ENCODE data around the gene RPS4Y2. TPM values are rescaled to one million over a fixed set of nuclear protein-coding genes. Genes with fewer than 3 reads are reported as not detected.
A peak's percentile ranks its signal among the peaks of the same experiment; 100 is the strongest.

RPS4Y2 gene
- total and polyA plus RNA-seq, 2 donors (not counting 1 experiment from before 2014, with no cell fraction given) = 0.49 TPM; not detected in 1

DNA sequence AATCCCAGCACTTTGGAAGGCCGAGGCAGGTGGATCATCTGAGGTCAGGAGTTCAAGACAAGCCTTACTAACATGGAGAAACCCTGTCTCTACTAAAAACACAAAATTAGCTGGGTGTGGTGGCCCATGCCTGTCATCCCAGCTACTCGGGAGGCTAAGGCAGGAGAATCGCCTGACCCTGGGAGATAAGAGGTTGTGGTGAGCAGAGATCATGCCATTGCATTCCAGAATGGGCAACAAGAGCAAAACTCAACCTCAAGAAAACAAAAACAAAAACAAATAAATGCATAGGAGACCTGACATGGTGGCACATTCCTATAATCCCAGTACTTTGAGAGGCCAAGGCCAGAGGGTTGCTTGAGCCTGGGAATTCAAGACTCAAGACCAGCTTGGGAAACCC lies 16.1 kb upstream of the RPS4Y2 start:
- ChIA-PET CTCF (interaction anchor here (0.9 to 2.8 kb wide), 8 partner anchors 16 to 351 kb away, joined by 3 to 11 read pairs (median 6); no protein-coding TSS in a partner anchor), POLR2A (no interaction called here)
- no peaks in the 10 kb centered on the region for H3K27me3 Mint-ChIP-seq
- Histone ChIP-seq H3K4me1 (ENCODE audit: control insufficient read depth in 2 of 2, insufficient read depth in 2 of 2, low read length in 2 of 2) (peaks cover 0 to 53% of the 10 kb centered on the region in 2 donors), H2AFZ (ENCODE audit: insufficient read depth, low read depth, low read length, poor library complexity, severe bottlenecking) (no peak overlapping the region), H3K27me3 (replicated peaks in 1 of 4; ENCODE audit: control extremely low read depth in 1 of 4, control insufficient read depth in 3 of 4, insufficient read depth in 4 of 4, low read length in 3 of 4) (no peaks in the 10 kb centered on the region), H3K79me2 (ENCODE audit: control insufficient read depth, insufficient read depth, low read length) (no peaks in the 10 kb centered on the region), H3K27ac (ENCODE audit: low read length in 2 of 2) (no peak overlapping the region), H3K4me3 (ENCODE audit: control extremely low read depth in 1 of 5, extremely low read depth in 1 of 5, insufficient read depth in 1 of 5, low read depth in 2 of 5, low read length in 4 of 5) (no peak overlapping the region), H3K9me3 (ENCODE audit: control extremely low read depth in 1 of 3, control insufficient read depth in 2 of 3, insufficient read depth in 1 of 3, low read length in 2 of 3) (peaks cover 0 to 3% (median 0%) of the 10 kb centered on the region in 3 donors), H3K4me2 (replicated peaks; ENCODE audit: low read depth, low read length, poor library complexity, severe bottlenecking) (no peak overlapping the region), H3K9ac (ENCODE audit: low read length) (no peak overlapping the region), H3K36me3 (replicated peaks in 1 of 2; ENCODE audit: control extremely low read depth in 1 of 2, control insufficient read depth in 1 of 2, extremely low read depth in 1 of 2, insufficient read depth in 2 of 2, low read length in 1 of 2) (no peaks in the 10 kb centered on the region), H4K20me1 (ENCODE audit: control insufficient read depth, insufficient read depth, low read length, poor library complexity, severe bottlenecking) (no peaks in the 10 kb centered on the region)
- no peak for TF ChIP-seq EZH2 (IDR thresholded peaks at IDR 0.05; ENCODE audit: borderline replicate concordance, insufficient read depth, low read depth, low read length, poor library complexity, severe bottlenecking)
- TF ChIP-seq, protein P1, sequence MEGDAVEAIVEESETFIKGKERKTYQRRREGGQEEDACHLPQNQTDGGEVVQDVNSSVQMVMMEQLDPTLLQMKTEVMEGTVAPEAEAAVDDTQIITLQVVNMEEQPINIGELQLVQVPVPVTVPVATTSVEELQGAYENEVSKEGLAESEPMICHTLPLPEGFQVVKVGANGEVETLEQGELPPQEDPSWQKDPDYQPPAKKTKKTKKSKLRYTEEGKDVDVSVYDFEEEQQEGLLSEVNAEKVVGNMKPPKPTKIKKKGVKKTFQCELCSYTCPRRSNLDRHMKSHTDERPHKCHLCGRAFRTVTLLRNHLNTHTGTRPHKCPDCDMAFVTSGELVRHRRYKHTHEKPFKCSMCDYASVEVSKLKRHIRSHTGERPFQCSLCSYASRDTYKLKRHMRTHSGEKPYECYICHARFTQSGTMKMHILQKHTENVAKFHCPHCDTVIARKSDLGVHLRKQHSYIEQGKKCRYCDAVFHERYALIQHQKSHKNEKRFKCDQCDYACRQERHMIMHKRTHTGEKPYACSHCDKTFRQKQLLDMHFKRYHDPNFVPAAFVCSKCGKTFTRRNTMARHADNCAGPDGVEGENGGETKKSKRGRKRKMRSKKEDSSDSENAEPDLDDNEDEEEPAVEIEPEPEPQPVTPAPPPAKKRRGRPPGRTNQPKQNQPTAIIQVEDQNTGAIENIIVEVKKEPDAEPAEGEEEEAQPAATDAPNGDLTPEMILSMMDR (IDR thresholded peaks at IDR 0.05) = no peak
- ATAC-seq (ENCODE audit: low read depth) = no peak
- intact Hi-C loops (cut with micrococcal nuclease) = loop anchor here (1.0 to 5.0 kb wide), 4 partner anchors 91 to 1308 kb away; no protein-coding TSS in a partner anchor
- WGBS (ENCODE audit: insufficient coverage) = no CpG with 5 or more reads among the region's 3 CpGs
- no peaks in the 10 kb centered on the region for H3K9me3 Mint-ChIP-seq (ENCODE audit: insufficient read depth)
- DNase-seq = no peak
- H3K4me1 Mint-ChIP-seq = peaks cover 55% of the 10 kb centered on the region
- no peak overlapping the region for H3K4me3 Mint-ChIP-seq
- peak overlapping the region; percentile 3 for H3K27ac Mint-ChIP-seq

DNA sequence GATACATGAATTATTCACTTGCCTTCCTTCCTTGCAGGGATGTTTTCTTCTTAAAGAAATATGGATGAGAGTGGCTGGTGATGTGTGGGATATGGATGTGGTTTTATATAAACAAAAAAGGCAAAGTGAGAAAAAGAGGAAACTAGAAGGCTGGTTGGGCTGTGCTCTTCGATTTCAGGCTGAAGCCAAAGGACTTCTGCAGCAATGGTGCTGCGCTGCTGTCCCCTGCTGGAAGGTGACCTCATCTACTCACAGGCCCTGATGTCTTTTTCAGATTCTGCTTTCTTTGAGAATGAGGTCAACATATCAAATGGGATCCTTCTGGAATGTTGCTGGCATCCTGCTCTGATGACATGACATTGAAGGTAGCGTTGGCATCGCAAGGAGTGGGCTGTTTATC lies 15.3 kb upstream of the RPS4Y2 start:
- Mint-ChIP-seq H3K4me3 (peak overlapping the region; percentile 31), H3K4me1 (peaks cover 56% of the 10 kb centered on the region), H3K27me3 (no peaks in the 10 kb centered on the region), H3K9me3 (ENCODE audit: insufficient read depth) (no peaks in the 10 kb centered on the region), H3K27ac (peak overlapping the region; percentile 71)
- H2AFZ ChIP-seq (ENCODE audit: insufficient read depth, low read depth, low read length, poor library complexity, severe bottlenecking) = no peak overlapping the region
- H3K27me3 ChIP-seq (replicated peaks in 1 of 4; ENCODE audit: control extremely low read depth in 1 of 4, control insufficient read depth in 3 of 4, insufficient read depth in 4 of 4, low read length in 3 of 4) = no peaks in the 10 kb centered on the region
- H3K79me2 ChIP-seq (ENCODE audit: control insufficient read depth, insufficient read depth, low read length) = no peaks in the 10 kb centered on the region
- H3K4me2 ChIP-seq (replicated peaks; ENCODE audit: low read depth, low read length, poor library complexity, severe bottlenecking) = no peak overlapping the region
- no peak overlapping the region for H3K4me3 ChIP-seq (ENCODE audit: control extremely low read depth in 1 of 5, extremely low read depth in 1 of 5, insufficient read depth in 1 of 5, low read depth in 2 of 5, low read length in 4 of 5)
- WGBS (ENCODE audit: insufficient coverage) = 50% methylated on average over 4 of the region's 4 CpGs
- intact Hi-C loops (cut with micrococcal nuclease) = loop anchor here (1.0 to 5.0 kb wide), 4 partner anchors 92 to 1308 kb away; no protein-coding TSS in a partner anchor
- CTCF ChIA-PET = interaction anchor here (0.6 to 2.8 kb wide), 12 partner anchors 17 to 523 kb away, joined by 3 to 11 read pairs (median 4); no protein-coding TSS in a partner anchor
- ATAC-seq (ENCODE audit: low read depth) (peak; percentile 85), DNase-seq (peak; percentile 71)
- no peak overlapping the region for H3K9ac ChIP-seq (ENCODE audit: low read length)
- peaks cover 0 to 51% of the 10 kb centered on the region in 2 donors for H3K4me1 ChIP-seq (ENCODE audit: control insufficient read depth in 2 of 2, insufficient read depth in 2 of 2, low read length in 2 of 2)
- H3K36me3 ChIP-seq (replicated peaks in 1 of 2; ENCODE audit: control extremely low read depth in 1 of 2, control insufficient read depth in 1 of 2, extremely low read depth in 1 of 2, insufficient read depth in 2 of 2, low read length in 1 of 2) = no peaks in the 10 kb centered on the region
- H3K9me3 ChIP-seq (ENCODE audit: control extremely low read depth in 1 of 3, control insufficient read depth in 2 of 3, insufficient read depth in 1 of 3, low read length in 2 of 3) = peaks cover 0 to 3% (median 0%) of the 10 kb centered on the region in 3 donors
- TF ChIP-seq EZH2 (IDR thresholded peaks at IDR 0.05; ENCODE audit: borderline replicate concordance, insufficient read depth, low read depth, low read length, poor library complexity, severe bottlenecking) = no peak
- TF ChIP-seq, protein P1 (IDR thresholded peaks at IDR 0.05) = peak; percentile 62
- no peak overlapping the region for H3K27ac ChIP-seq (ENCODE audit: low read length in 2 of 2)
- POLR2A ChIA-PET = interaction anchor here (0.6 kb wide), 1 partner anchor 153 kb away, joined by 3 read pairs; no protein-coding TSS in a partner anchor
- H4K20me1 ChIP-seq (ENCODE audit: control insufficient read depth, insufficient read depth, low read length, poor library complexity, severe bottlenecking) = no peaks in the 10 kb centered on the region
